ENCODE measurements around the gene CD300H. TPM values are rescaled to one million over a fixed set of nuclear protein-coding genes. Genes with fewer than 3 reads are reported as not detected.

The CD300H gene
- total RNA-seq, 2 experiments from 2014 or later: not detected

GRCh38 chr17:74541176-74542111, 25.9 kb downstream of the CD300H start:
- intact Hi-C loops (cut with micrococcal nuclease): no loop called here
- ChIA-PET CTCF (no interaction called here), POLR2A (interaction anchor here (1.0 kb wide), 1 partner anchor 84 kb away, joined by 3 read pairs; no protein-coding TSS in a partner anchor)
- no peaks in the 10 kb centered on the region for H3K9me3 Mint-ChIP-seq
- no peak overlapping the region for H3K27ac Mint-ChIP-seq
- DNase-seq: no peak
- no peak overlapping the region for H3K4me3 Mint-ChIP-seq
- no peaks in the 10 kb centered on the region for H3K36me3 Mint-ChIP-seq (ENCODE audit: low read depth)
- H3K4me1 Mint-ChIP-seq (ENCODE audit: low read depth): no peaks in the 10 kb centered on the region
- no peak for TF ChIP-seq CTCF (IDR thresholded peaks at IDR 0.05)
- no peak for ATAC-seq
- peaks cover under 1% of the 10 kb centered on the region for H3K27me3 Mint-ChIP-seq

- no peak for TF ChIP-seq CTCF (IDR thresholded peaks at IDR 0.05)
- no peak overlapping the region for H3K27ac Mint-ChIP-seq
- ChIA-PET CTCF (no interaction called here), POLR2A (no interaction called here)
- DNase-seq (no peak), ATAC-seq (no peak)
- no peak overlapping the region for H3K4me3 Mint-ChIP-seq
- peaks cover 4% of the 10 kb centered on the region for H3K27me3 Mint-ChIP-seq
- no peaks in the 10 kb centered on the region for H3K36me3 Mint-ChIP-seq (ENCODE audit: low read depth)
- intact Hi-C loops (cut with micrococcal nuclease): loop anchor here (10.0 kb wide), 1 partner anchor 165 kb away; no protein-coding TSS in a partner anchor
- no peaks in the 10 kb centered on the region for H3K9me3 Mint-ChIP-seq
- H3K4me1 Mint-ChIP-seq (ENCODE audit: low read depth): no peaks in the 10 kb centered on the region
These were observed 28.0 kb downstream of the CD300H start for GRCh38 chr17:74539281-74539820.

GRCh38 chr17:74536890-74537289, 30.4 kb downstream of the CD300H start:
- H3K4me3 Mint-ChIP-seq: no peak overlapping the region
- intact Hi-C loops (cut with micrococcal nuclease): loop anchor here (10.0 kb wide), 1 partner anchor 162 kb away; no protein-coding TSS in a partner anchor
- no peak overlapping the region for H3K27ac Mint-ChIP-seq
- ChIA-PET CTCF (no interaction called here), POLR2A (no interaction called here)
- DNase-seq: no peak
- peaks cover 20% of the 10 kb centered on the region for H3K27me3 Mint-ChIP-seq
- H3K4me1 Mint-ChIP-seq (ENCODE audit: low read depth): peaks cover 7% of the 10 kb centered on the region
- no peak for TF ChIP-seq CTCF (IDR thresholded peaks at IDR 0.05)
- H3K36me3 Mint-ChIP-seq (ENCODE audit: low read depth): no peaks in the 10 kb centered on the region
- no peak for ATAC-seq
- no peaks in the 10 kb centered on the region for H3K9me3 Mint-ChIP-seq

- Mint-ChIP-seq H3K4me1 (ENCODE audit: low read depth) (peaks cover 7% of the 10 kb centered on the region), H3K9me3 (no peaks in the 10 kb centered on the region), H3K27ac (no peak overlapping the region), H3K36me3 (ENCODE audit: low read depth) (no peaks in the 10 kb centered on the region), H3K27me3 (peaks cover 32% of the 10 kb centered on the region), H3K4me3 (no peak overlapping the region)
- intact Hi-C loops (cut with micrococcal nuclease): loop anchor here (10.0 kb wide), 1 partner anchor 157 kb away; no protein-coding TSS in a partner anchor
- POLR2A ChIA-PET: no interaction called here
- DNase-seq (peak; percentile 9), ATAC-seq (peak; percentile 47)
- TF ChIP-seq CTCF (IDR thresholded peaks at IDR 0.05): no peak
- CTCF ChIA-PET: interaction anchor here (0.6 to 2.8 kb wide), 10 partner anchors 11 to 210 kb away, joined by 3 to 17 read pairs (median 4); partner anchors contain the start of genes CD300H and GPR142
These were observed 35.2 kb downstream of the CD300H start for GRCh38 chr17:74532115-74532514.
